GM23248 (cell line): ENCODE results near the gene SLMAP. TPM values are rescaled to one million over a fixed set of nuclear protein-coding genes. Genes with fewer than 3 reads are reported as not detected.

Experiments used
- DNase-seq: peaks from one replicate; pipeline ENCODE4 v3.0.0-alpha.2; 2015
- H2AFZ ChIP-seq: fragments of 200-600 bp; sonication (generic); 2 replicates; pipeline ENCODE4 v1.6.1; 2016; ENCODE audit warnings: antibody characterized with exemption
- H3F3A ChIP-seq: fragments of 200-600 bp; sonication (generic); 2 replicates; pipeline ENCODE4 v1.6.1; 2016; ENCODE audit warnings: mild to moderate bottlenecking, antibody characterized with exemption, mixed run types; ENCODE audit not compliant: insufficient read depth
- H3K27ac ChIP-seq: fragments of 200-600 bp; sonication (generic); 2 replicates; pipeline ENCODE4 v1.5.1; 2016; ENCODE audit warnings: mild to moderate bottlenecking
- H3K27me3 ChIP-seq: fragments of 200-600 bp; sonication (generic); replicated peaks from 2 replicates; pipeline ENCODE4 v1.6.1; 2016; ENCODE audit warnings: mild to moderate bottlenecking; ENCODE audit not compliant: insufficient read depth
- H3K36me3 ChIP-seq: fragments of 200-600 bp; sonication (generic); 2 replicates; pipeline ENCODE4 v1.6.1; 2016; ENCODE audit warnings: low read depth, mild to moderate bottlenecking
- H3K4me1 ChIP-seq: fragments of 200-600 bp; sonication (generic); 2 replicates; pipeline ENCODE4 v1.6.1; 2016; ENCODE audit warnings: mild to moderate bottlenecking; ENCODE audit not compliant: insufficient read depth
- H3K4me2 ChIP-seq: fragments of 200-600 bp; sonication (generic); one replicate; pipeline ENCODE4 v1.6.1; 2016; ENCODE audit warnings: mild to moderate bottlenecking; ENCODE audit not compliant: unreplicated experiment
- H3K4me3 ChIP-seq: fragments of 200-600 bp; sonication (generic); 2 replicates; pipeline ENCODE4 v1.5.1; 2016; ENCODE audit warnings: mild to moderate bottlenecking
- H3K79me2 ChIP-seq: fragments of 200-600 bp; sonication (generic); 2 replicates; pipeline ENCODE4 v1.6.1; 2016; ENCODE audit warnings: mild to moderate bottlenecking; ENCODE audit not compliant: insufficient read depth
- H3K9ac ChIP-seq: fragments of 200-600 bp; sonication (generic); 2 replicates; pipeline ENCODE4 v1.6.1; 2016; ENCODE audit warnings: mild to moderate bottlenecking
- H3K9me2 ChIP-seq: fragments of 200-600 bp; sonication (generic); 2 replicates; pipeline ENCODE4 v1.6.1; 2016; ENCODE audit warnings: mixed run types, mild to moderate bottlenecking, moderate library complexity; ENCODE audit not compliant: insufficient read depth
- H3K9me3 ChIP-seq: fragments of 200-600 bp; sonication (generic); one replicate; pipeline ENCODE4 v1.6.1; 2017; ENCODE audit warnings: low read depth
- H4K20me1 ChIP-seq: fragments of 200-600 bp; sonication (generic); 2 replicates; pipeline ENCODE4 v1.6.0; 2016; ENCODE audit not compliant: insufficient read depth
- EZH2 ChIP-seq: fragments of 200-600 bp; sonication (generic); IDR thresholded peaks from 2 replicates; pipeline ENCODE4 v1.6.1; 2018; ENCODE audit warnings: antibody characterized with exemption, mild to moderate bottlenecking; ENCODE audit not compliant: insufficient read depth, poor library complexity, severe bottlenecking
- EZH2phosphoT487 ChIP-seq: fragments of 200-600 bp; sonication (generic); IDR thresholded peaks from 2 replicates; pipeline ENCODE4 v1.6.1; 2018; ENCODE audit warnings: antibody characterized with exemption, moderate library complexity, mild to moderate bottlenecking, low read depth; ENCODE audit not compliant: insufficient read depth
- WGBS, 2 experiments: methylation state at CpG; one replicate each; pipeline ENCODE4 v1.1.6; 2015 to 2017; ENCODE audit warnings: low lambda C conversion rate in 2 of 2, low coverage in 1 of 2; ENCODE audit errors: missing lambda C conversion rate in 2 of 2; 5-methylcytosine and 5-hydroxymethylcytosine counted together
- in situ Hi-C: fragments of 300-500 bp; cut with MboI; formaldehyde crosslinking; loops from 2 replicates; pipeline ENCODE4 v1.15.0; 2020
- polyA plus RNA-seq: library from polyadenylated mRNA; unstranded; fragments of >200 nt; fragmentation: Nextera tagmentation; extraction: Ambion mirVana; gene quantifications from 2 replicates; pipeline ENCODE4 v1.2.1, GENCODE V29; 2016
- total RNA-seq: library from RNA; depleted of rRNA; stranded (reverse); fragments of >200 nt; shearing (Covaris generic); gene quantifications from 2 replicates; pipeline ENCODE4 v1.2.3, GENCODE V29; 2014

The SLMAP gene
- total and polyA plus RNA-seq, 2 experiments from 2014 or later = 28.4 to 33.9 TPM

DNA sequence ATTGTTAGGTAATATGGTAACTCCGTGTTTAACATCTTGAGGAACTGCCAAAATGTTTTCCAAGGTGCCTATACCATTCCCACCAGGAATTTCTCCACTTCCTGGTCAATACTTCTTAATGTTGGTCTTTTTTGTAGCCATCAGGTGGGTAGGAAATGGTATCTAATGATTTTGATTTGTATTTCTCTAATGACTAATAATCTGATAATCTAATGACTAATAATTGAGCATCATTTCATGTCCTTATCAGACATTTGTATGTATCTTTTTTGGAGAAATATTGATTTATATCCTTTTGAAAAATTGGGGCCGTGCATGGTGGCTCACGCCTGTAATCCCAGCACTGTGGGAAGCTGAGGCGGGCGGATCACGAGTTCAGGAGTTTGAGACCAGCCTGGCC, 38.8 kb downstream of the SLMAP start:
- Histone ChIP-seq H3K36me3 (0 out of 2 replicates have a peak, but pooled peaks cover 4% of the 10 kb centered on the region), H4K20me1 (no peaks in the 10 kb centered on the region; the same call in 1 of the 2 replicates), H3K9me3 (no peaks in the 10 kb centered on the region), H3K27ac (no peak overlapping the region), H3K9ac (no peak overlapping the region), H3K4me3 (no peak overlapping the region), H3K79me2 (peaks cover 95% of the 10 kb centered on the region), H3K27me3 (no peaks in the 10 kb centered on the region), H3K4me1 (peaks cover 24% of the 10 kb centered on the region), H3K4me2 (no peak overlapping the region), H2AFZ (no peak overlapping the region), H3K9me2 (no peaks in the 10 kb centered on the region), H3F3A (peaks cover 25% of the 10 kb centered on the region)
- TF ChIP-seq EZH2phosphoT487 (no peak), EZH2 (no peak)
- 97 to 98% methylated on average over 6 of the region's 6 CpGs for WGBS, 2 experiments
- in situ Hi-C loops = no loop called here
- DNase-seq = no peak

DNA sequence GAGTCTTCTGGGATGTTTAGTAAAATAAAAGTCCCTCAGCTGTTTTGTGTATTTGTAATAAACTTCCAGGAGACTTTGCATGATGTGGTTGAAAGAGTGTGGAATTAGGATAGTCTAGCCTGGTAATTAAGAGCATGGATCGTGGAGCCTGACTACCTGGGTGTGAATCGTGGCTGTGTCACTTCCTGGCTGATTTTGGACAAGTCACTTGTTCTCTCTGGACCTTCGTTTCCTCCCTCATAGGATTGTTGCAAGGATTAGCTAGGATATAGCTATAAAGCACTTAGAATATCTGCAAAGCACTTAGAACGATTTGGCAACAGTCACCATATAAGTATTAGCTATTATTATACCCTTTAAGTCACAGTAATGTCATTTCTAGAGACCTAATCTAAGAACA, 40.2 kb downstream of the SLMAP start:
- H3K27me3 ChIP-seq = no peaks in the 10 kb centered on the region
- H3K36me3 ChIP-seq = no peaks in the 10 kb centered on the region
- TF ChIP-seq EZH2 (no peak), EZH2phosphoT487 (no peak)
- H2AFZ ChIP-seq = no peak overlapping the region
- 21 to 22% methylated on average over 4 of the region's 4 CpGs for WGBS, 2 experiments
- H4K20me1 ChIP-seq = no peaks in the 10 kb centered on the region; the same call in 1 of the 2 replicates
- H3K79me2 ChIP-seq = peaks cover 95% of the 10 kb centered on the region
- in situ Hi-C loops = no loop called here
- H3K9me3 ChIP-seq = no peaks in the 10 kb centered on the region
- no peak overlapping the region for H3K27ac ChIP-seq
- peak overlapping the region; percentile 3 for H3K4me2 ChIP-seq
- peaks cover 24% of the 10 kb centered on the region for H3K4me1 ChIP-seq
- peaks cover 25% of the 10 kb centered on the region for H3F3A ChIP-seq
- no peak overlapping the region for H3K9ac ChIP-seq
- H3K9me2 ChIP-seq = no peaks in the 10 kb centered on the region
- DNase-seq = peak; percentile 26
- H3K4me3 ChIP-seq = no peak overlapping the region

DNA sequence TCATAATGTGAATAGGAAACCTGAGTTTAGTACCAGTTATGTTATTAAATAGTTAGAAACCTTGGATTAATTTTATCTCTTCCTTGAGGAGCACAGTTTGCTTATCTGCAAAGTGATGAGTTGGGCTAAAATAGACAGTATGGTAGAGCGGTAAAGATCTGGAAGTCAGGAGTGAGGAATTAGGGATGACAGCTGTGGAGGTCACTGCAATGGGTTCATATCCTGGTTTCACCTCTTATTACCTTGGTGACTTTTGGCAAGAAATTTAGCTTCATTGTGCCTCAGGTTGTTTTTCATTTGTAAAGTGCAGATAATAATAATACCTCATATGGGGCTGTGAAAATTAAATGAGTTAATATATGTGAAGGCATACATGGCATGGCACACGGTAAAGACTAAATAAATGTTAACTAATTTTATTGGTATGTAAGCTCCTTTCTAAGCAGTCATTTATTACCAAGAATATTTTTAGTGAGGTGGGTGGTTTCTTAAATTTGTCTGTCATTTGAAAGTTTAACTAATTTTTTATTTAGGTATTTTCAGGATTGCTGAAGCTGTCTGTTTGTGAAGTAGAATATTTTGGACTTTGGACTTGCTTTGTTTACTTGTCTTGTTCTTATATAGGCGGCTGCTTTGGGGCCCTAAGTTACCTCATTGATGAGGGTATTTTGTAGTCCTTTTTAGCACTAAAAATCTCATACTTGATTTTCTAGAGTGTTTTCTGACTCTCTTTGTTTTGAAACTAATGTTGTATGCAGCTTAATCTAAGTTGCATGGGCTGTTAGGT, 41.8 kb downstream of the SLMAP start:
- Histone ChIP-seq H3K9me2 (no peaks in the 10 kb centered on the region), H3F3A (peaks cover 32% of the 10 kb centered on the region), H3K27me3 (no peaks in the 10 kb centered on the region), H4K20me1 (no peaks in the 10 kb centered on the region; the same call in 1 of the 2 replicates), H3K9ac (no peak overlapping the region), H3K79me2 (peaks cover 95% of the 10 kb centered on the region), H3K4me2 (no peak overlapping the region), H3K36me3 (no peaks in the 10 kb centered on the region), H3K4me1 (peaks cover 37% of the 10 kb centered on the region), H3K27ac (no peak overlapping the region), H2AFZ (no peak overlapping the region), H3K4me3 (no peak overlapping the region), H3K9me3 (no peaks in the 10 kb centered on the region)
- WGBS, 2 experiments = 96 to 98% methylated on average over 3 of the region's 3 CpGs
- in situ Hi-C loops = no loop called here
- TF ChIP-seq EZH2 (no peak), EZH2phosphoT487 (no peak)
- DNase-seq = no peak

DNA sequence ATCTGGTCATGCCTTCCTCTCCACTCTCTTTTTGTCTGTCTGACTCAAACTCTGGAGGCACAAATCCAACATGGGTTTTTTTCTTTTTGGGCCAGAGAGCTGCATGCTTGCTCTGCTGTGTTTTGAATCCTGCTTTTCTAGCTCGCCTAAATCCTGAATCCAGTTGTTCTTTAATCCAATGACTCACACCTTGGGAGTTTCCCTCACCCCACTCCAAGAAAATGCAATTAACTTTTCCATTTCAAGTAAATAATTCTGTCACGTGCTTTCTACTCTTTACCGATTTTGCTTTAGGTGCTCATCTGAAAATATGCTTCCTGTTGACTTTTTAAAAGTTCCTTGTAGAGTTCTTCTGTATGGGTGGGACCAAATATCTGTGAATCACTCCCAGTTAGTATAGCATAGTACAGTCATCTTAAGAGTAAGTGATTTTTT, 47.6 kb downstream of the SLMAP start:
- in situ Hi-C loops = no loop called here
- DNase-seq = peak; percentile 92
- no peaks in the 10 kb centered on the region for H3K9me3 ChIP-seq
- H2AFZ ChIP-seq = no peak overlapping the region
- TF ChIP-seq EZH2 (no peak), EZH2phosphoT487 (no peak)
- no peaks in the 10 kb centered on the region for H3K27me3 ChIP-seq
- H3K36me3 ChIP-seq = no peaks in the 10 kb centered on the region
- H3K9ac ChIP-seq = peak overlapping the region; percentile 19
- 0% methylated on average over 3 of the region's 3 CpGs for WGBS, 2 experiments
- H3K4me2 ChIP-seq = peak overlapping the region; percentile 79
- H3K4me3 ChIP-seq = peak overlapping the region; percentile 57
- H3K27ac ChIP-seq = peak overlapping the region; percentile 63
- no peaks in the 10 kb centered on the region for H3K9me2 ChIP-seq
- peaks cover 12% of the 10 kb centered on the region for H4K20me1 ChIP-seq
- peaks cover 94% of the 10 kb centered on the region for H3K79me2 ChIP-seq
- peaks cover 38% of the 10 kb centered on the region for H3F3A ChIP-seq
- H3K4me1 ChIP-seq = peaks cover 43% of the 10 kb centered on the region
